ENCODE data around the gene KIF2C. TPM values are rescaled to one million over a fixed set of nuclear protein-coding genes. Genes with fewer than 3 reads are reported as not detected.

The KIF2C gene
- 1.8 and 10.5 TPM in 2 replicates for total RNA-seq (ENCODE audit: low replicate concordance)

GRCh38 chr1:44739307-44740178 lies at the start of gene KIF2C:
Gene KIF2C, plus strand, starts transcription at chr1:44739837. Its CDS starts 96 bp downstream, at chr1:44739933.

GRCh38 chr1:44730741-44731512 lies 8.7 kb upstream of the KIF2C start, which contains the start of gene RNU5D-1:
Gene RNU5D-1, minus strand, starts transcription at chr1:44731170.

GRCh38 chr1:44775078-44775929 lies 35.7 kb downstream of the KIF2C start, which contains the start of gene RPS8:
Gene RPS8, plus strand, starts transcription at chr1:44775540. Its CDS starts 57 bp downstream, at chr1:44775597.

GRCh38 chr1:44788120-44788860 lies 48.7 kb downstream of the KIF2C start, which contains the start of gene BEST4:
Gene BEST4, minus strand, starts transcription at chr1:44788170. Its CDS starts 465 bp downstream, at chr1:44787705.

GRCh38 chr1:44799770-44800584 lies 60.3 kb downstream of the KIF2C start, which contains the start of gene PLK3:
Gene PLK3, plus strand, starts transcription at chr1:44800377. Its CDS starts 87 bp downstream, at chr1:44800464.

GRCh38 chr1:44806704-44807363 lies 67.2 kb downstream of the KIF2C start, which contains the start of gene DYNLT4:
Gene DYNLT4, minus strand, starts transcription at chr1:44807351. Its CDS starts 683 bp downstream, at chr1:44806668.

GRCh38 chr1:44808063-44808937 lies 68.7 kb downstream of the KIF2C start, which contains the start of gene BTBD19:
Gene BTBD19, plus strand, starts transcription at chr1:44808523. Its CDS starts 298 bp downstream, at chr1:44808821.

Other genes with a start within 250 kb of the KIF2C start
- 3.4 and 5.0 TPM in 2 replicates for gene TMEM53, start 65.4 kb upstream of the KIF2C start, total RNA-seq (ENCODE audit: low replicate concordance)
- gene ARMH1, start 65.1 kb upstream of the KIF2C start, total RNA-seq (ENCODE audit: low replicate concordance), result 0.60 and 3.5 TPM in 2 replicates
- gene RNU5D-1, start 8.7 kb upstream of the KIF2C start, total RNA-seq (ENCODE audit: low replicate concordance), result not detected in 2 replicates
- 1,788 and 2,125 TPM in 2 replicates for gene RPS8, start 35.7 kb downstream of the KIF2C start, total RNA-seq (ENCODE audit: low replicate concordance)
- gene BEST4, start 48.3 kb downstream of the KIF2C start, total RNA-seq (ENCODE audit: low replicate concordance), result 0.08 TPM in 1 of 2 replicates, not detected in the other
- 14.0 and 43.7 TPM in 2 replicates for gene PLK3, start 60.5 kb downstream of the KIF2C start, total RNA-seq (ENCODE audit: low replicate concordance)
- 0.45 TPM in 1 of 2 replicates, not detected in the other for gene DYNLT4, start 67.5 kb downstream of the KIF2C start, total RNA-seq (ENCODE audit: low replicate concordance)
- 4.7 and 7.5 TPM in 2 replicates for gene BTBD19, start 68.7 kb downstream of the KIF2C start, total RNA-seq (ENCODE audit: low replicate concordance)
- 0.38 TPM in 1 of 2 replicates, not detected in the other for gene PTCH2, start 103.4 kb downstream of the KIF2C start, total RNA-seq (ENCODE audit: low replicate concordance)
- 45.2 and 73.2 TPM in 2 replicates for gene EIF2B3, start 246.8 kb downstream of the KIF2C start, total RNA-seq (ENCODE audit: low replicate concordance)